ENCODE measurements around the gene DGKK. TPM values are rescaled to one million over a fixed set of nuclear protein-coding genes. Genes with fewer than 3 reads are reported as not detected.

Gene DGKK
- total RNA-seq, 1 donor from 2014 or later, result 0.21 TPM

DNA sequence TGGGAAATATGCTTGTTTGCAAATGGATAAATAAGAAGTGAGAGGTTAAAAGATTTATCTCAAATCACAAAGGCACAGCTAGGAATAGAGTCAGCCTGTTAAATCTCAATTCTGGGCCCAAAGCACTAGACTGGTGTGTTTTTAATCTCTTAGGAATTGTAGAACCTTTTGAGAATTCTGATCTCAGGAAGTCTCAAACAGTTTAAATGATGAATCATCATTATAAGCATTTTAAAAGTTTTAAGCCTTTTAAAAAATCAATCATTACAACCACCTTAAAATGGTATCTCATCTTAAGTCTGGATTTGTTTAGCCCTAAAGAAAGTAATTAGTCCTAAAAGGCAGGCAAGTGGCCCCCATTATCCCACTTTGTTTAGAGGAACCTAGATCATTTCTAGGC is 17.8 kb downstream of the DGKK start:
- DNase-seq (ENCODE audit: low spot score), result no peak
- Histone ChIP-seq H4K20me1 (ENCODE audit: low read depth) (no peaks in the 10 kb centered on the region), H3K4me1 (no peaks in the 10 kb centered on the region), H3K4me2 (no peak overlapping the region), H3K79me2 (ENCODE audit: low read depth) (no peaks in the 10 kb centered on the region), H3K9me3 (ENCODE audit: low read depth) (peaks cover 3% of the 10 kb centered on the region), H3F3A (ENCODE audit: low read depth) (no peaks in the 10 kb centered on the region), H3K4me3 (no peak overlapping the region), H2AFZ (replicated peaks) (no peak overlapping the region), H3K36me3 (no peaks in the 10 kb centered on the region), H3K27me3 (no peaks in the 10 kb centered on the region), H3K9ac (no peak overlapping the region), H3K27ac (no peak overlapping the region)
- no peaks in the 10 kb centered on the region for H3K36me3 Mint-ChIP-seq
- no peaks in the 10 kb centered on the region for H3K9me3 Mint-ChIP-seq
- H3K4me1 Mint-ChIP-seq, result no peaks in the 10 kb centered on the region
- TF ChIP-seq EZH2 (IDR thresholded peaks at IDR 0.05), result no peak
- TF ChIP-seq, protein P1, sequence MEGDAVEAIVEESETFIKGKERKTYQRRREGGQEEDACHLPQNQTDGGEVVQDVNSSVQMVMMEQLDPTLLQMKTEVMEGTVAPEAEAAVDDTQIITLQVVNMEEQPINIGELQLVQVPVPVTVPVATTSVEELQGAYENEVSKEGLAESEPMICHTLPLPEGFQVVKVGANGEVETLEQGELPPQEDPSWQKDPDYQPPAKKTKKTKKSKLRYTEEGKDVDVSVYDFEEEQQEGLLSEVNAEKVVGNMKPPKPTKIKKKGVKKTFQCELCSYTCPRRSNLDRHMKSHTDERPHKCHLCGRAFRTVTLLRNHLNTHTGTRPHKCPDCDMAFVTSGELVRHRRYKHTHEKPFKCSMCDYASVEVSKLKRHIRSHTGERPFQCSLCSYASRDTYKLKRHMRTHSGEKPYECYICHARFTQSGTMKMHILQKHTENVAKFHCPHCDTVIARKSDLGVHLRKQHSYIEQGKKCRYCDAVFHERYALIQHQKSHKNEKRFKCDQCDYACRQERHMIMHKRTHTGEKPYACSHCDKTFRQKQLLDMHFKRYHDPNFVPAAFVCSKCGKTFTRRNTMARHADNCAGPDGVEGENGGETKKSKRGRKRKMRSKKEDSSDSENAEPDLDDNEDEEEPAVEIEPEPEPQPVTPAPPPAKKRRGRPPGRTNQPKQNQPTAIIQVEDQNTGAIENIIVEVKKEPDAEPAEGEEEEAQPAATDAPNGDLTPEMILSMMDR (IDR thresholded peaks at IDR 0.05), result no peak
- no peak for TF ChIP-seq EZH2phosphoT487 (IDR thresholded peaks at IDR 0.05)
- no peak overlapping the region for H3K27ac Mint-ChIP-seq
- no peak overlapping the region for H3K4me3 Mint-ChIP-seq
- no peaks in the 10 kb centered on the region for H3K27me3 Mint-ChIP-seq (ENCODE audit: insufficient read depth, low read depth)

DNA sequence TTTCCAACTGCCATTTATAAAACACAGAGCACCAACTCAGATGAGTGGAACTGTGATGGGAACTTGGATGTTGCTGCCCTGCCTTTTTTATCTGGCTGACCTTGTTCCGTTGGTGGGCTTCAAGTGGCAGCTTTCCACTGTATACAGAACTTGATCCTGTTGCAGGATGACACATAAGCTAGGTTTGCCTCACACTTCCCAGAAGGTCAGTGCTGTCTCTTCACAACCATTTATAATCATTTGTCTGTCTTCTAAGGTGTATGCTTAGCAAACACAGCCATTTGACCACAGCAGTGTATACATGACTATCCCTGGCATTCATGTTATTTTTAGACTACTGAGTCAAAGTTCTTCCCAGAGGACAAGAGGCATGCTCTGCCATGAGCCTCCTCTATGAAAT is 20.3 kb downstream of the DGKK start:
- DNase-seq (ENCODE audit: low spot score), result no peak
- Histone ChIP-seq H3K4me3 (no peak overlapping the region), H3K4me2 (no peak overlapping the region), H3K9ac (no peak overlapping the region), H4K20me1 (ENCODE audit: low read depth) (no peaks in the 10 kb centered on the region), H2AFZ (replicated peaks) (no peak overlapping the region), H3F3A (ENCODE audit: low read depth) (no peaks in the 10 kb centered on the region), H3K27me3 (no peaks in the 10 kb centered on the region), H3K9me3 (ENCODE audit: low read depth) (peaks cover 3% of the 10 kb centered on the region), H3K4me1 (no peaks in the 10 kb centered on the region), H3K27ac (no peak overlapping the region), H3K36me3 (no peaks in the 10 kb centered on the region), H3K79me2 (ENCODE audit: low read depth) (no peaks in the 10 kb centered on the region)
- Mint-ChIP-seq H3K27ac (no peak overlapping the region), H3K36me3 (no peaks in the 10 kb centered on the region), H3K27me3 (ENCODE audit: insufficient read depth, low read depth) (no peaks in the 10 kb centered on the region), H3K4me1 (no peaks in the 10 kb centered on the region), H3K4me3 (no peak overlapping the region), H3K9me3 (no peaks in the 10 kb centered on the region)
- no peak for TF ChIP-seq EZH2 (IDR thresholded peaks at IDR 0.05)
- TF ChIP-seq EZH2phosphoT487 (IDR thresholded peaks at IDR 0.05), result no peak
- TF ChIP-seq, protein P1 (IDR thresholded peaks at IDR 0.05), result no peak

DNA sequence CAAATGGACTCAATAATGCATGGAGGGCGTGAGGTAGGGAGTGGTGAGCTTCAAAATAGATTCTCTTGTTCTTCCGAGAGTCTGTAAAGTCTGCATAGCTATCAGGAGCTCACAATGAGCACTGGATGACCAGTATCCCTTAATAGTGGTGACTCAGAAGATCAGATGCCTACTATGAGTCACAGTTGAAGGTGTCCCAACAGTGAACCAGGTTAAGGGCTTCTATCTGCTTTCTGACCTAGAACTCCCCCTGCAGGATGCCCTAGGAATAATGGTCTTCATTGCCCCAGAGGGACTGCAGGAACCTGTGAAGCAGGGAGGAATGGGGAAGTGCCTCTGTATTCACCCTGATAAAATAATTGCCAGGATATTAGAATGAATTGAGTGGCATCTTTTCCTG is 22.1 kb downstream of the DGKK start:
- H4K20me1 ChIP-seq (ENCODE audit: low read depth), result no peaks in the 10 kb centered on the region
- no peaks in the 10 kb centered on the region for H3K36me3 Mint-ChIP-seq
- no peaks in the 10 kb centered on the region for H3F3A ChIP-seq (ENCODE audit: low read depth)
- H2AFZ ChIP-seq (replicated peaks), result no peak overlapping the region
- no peak for TF ChIP-seq EZH2 (IDR thresholded peaks at IDR 0.05)
- TF ChIP-seq, protein P1 (IDR thresholded peaks at IDR 0.05), result peak; percentile 17
- H3K4me3 ChIP-seq, result no peak overlapping the region
- no peaks in the 10 kb centered on the region for H3K79me2 ChIP-seq (ENCODE audit: low read depth)
- no peak overlapping the region for H3K27ac ChIP-seq
- no peak overlapping the region for H3K4me2 ChIP-seq
- no peaks in the 10 kb centered on the region for H3K9me3 Mint-ChIP-seq
- no peak overlapping the region for H3K9ac ChIP-seq
- H3K27me3 Mint-ChIP-seq (ENCODE audit: insufficient read depth, low read depth), result no peaks in the 10 kb centered on the region
- no peaks in the 10 kb centered on the region for H3K4me1 Mint-ChIP-seq
- H3K9me3 ChIP-seq (ENCODE audit: low read depth), result peaks cover 3% of the 10 kb centered on the region
- H3K4me1 ChIP-seq, result no peaks in the 10 kb centered on the region
- H3K27me3 ChIP-seq, result no peaks in the 10 kb centered on the region
- DNase-seq (ENCODE audit: low spot score), result no peak
- no peaks in the 10 kb centered on the region for H3K36me3 ChIP-seq
- H3K27ac Mint-ChIP-seq, result no peak overlapping the region
- H3K4me3 Mint-ChIP-seq, result no peak overlapping the region

DNA sequence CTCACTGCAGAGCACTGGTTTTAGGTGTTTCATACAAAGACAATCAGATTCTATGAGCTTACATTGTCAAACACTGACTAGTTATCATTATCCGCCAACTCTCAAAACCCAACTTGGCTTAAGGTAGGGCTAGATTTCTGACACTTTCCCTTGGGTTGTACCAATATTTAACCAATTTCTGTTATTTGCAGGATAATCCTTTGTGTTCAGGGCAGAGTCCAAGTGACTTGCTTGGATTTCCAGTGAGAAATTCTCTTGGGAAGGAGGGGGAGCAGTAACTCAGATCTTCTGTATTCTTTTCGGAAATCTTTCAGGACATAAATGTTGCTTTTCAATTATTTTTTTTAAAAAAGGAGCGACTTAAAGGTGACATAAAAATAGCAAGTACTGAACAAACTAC is 23.1 kb downstream of the DGKK start:
- no peaks in the 10 kb centered on the region for H3K4me1 Mint-ChIP-seq
- TF ChIP-seq, protein P1 (IDR thresholded peaks at IDR 0.05), result no peak
- TF ChIP-seq EZH2phosphoT487 (IDR thresholded peaks at IDR 0.05) (no peak), EZH2 (IDR thresholded peaks at IDR 0.05) (no peak)

More for the DNA sequence above, 23.1 kb downstream of the DGKK start:
- no peak for DNase-seq (ENCODE audit: low spot score)
- Mint-ChIP-seq H3K27ac (no peak overlapping the region), H3K27me3 (ENCODE audit: insufficient read depth, low read depth) (no peaks in the 10 kb centered on the region), H3K36me3 (no peaks in the 10 kb centered on the region), H3K9me3 (no peaks in the 10 kb centered on the region), H3K4me3 (no peak overlapping the region)
- Histone ChIP-seq H2AFZ (replicated peaks) (no peak overlapping the region), H3K4me1 (no peaks in the 10 kb centered on the region), H3F3A (ENCODE audit: low read depth) (no peaks in the 10 kb centered on the region), H4K20me1 (ENCODE audit: low read depth) (no peaks in the 10 kb centered on the region), H3K4me2 (no peak overlapping the region), H3K27ac (no peak overlapping the region), H3K79me2 (ENCODE audit: low read depth) (no peaks in the 10 kb centered on the region), H3K9ac (no peak overlapping the region), H3K27me3 (no peaks in the 10 kb centered on the region), H3K4me3 (no peak overlapping the region), H3K9me3 (ENCODE audit: low read depth) (peaks cover 3% of the 10 kb centered on the region), H3K36me3 (no peaks in the 10 kb centered on the region)

Data from neural progenitor cell (in vitro differentiated cells).